HL-60 (cell line): Measurements from ENCODE around the gene PC.
A peak's percentile ranks its signal among the peaks of the same experiment; 100 is the strongest.

ENCODE experiments used
- DNase-seq, 2 experiments: peaks; one replicate each; pipeline ENCODE4 v3.0.0-alpha.2; 2010 to 2020; ENCODE audit warnings: low read depth in 1 of 2, low spot score in 1 of 2
- H3K27ac ChIP-seq: fragments of 250-450 bp; sonication (Bioruptor Pico); replicated peaks from 2 replicates; pipeline ENCODE4 v1.5.1; 2020; ENCODE audit warnings: mild to moderate bottlenecking, moderate library complexity
- H3K27me3 ChIP-seq: fragments of 250-450 bp; sonication (Bioruptor Pico); 2 replicates; pipeline ENCODE4 v1.5.1; 2021; ENCODE audit warnings: mild to moderate bottlenecking, moderate library complexity; ENCODE audit not compliant: insufficient read depth, poor library complexity, severe bottlenecking
- H3K4me3 ChIP-seq: replicated peaks from 2 replicates; pipeline ENCODE4 v1.5.1; 2011; ENCODE audit warnings: mild to moderate bottlenecking, control low read depth, low read length; ENCODE audit not compliant: insufficient read depth
- GABPA ChIP-seq: IDR thresholded peaks from 2 replicates; pipeline ENCODE4 v1.6.1; 2012; ENCODE audit warnings: low read depth
- POLR2AphosphoS5 ChIP-seq: IDR thresholded peaks from 2 replicates; pipeline ENCODE4 v1.6.1; 2012; ENCODE audit warnings: low read depth
- REST ChIP-seq: IDR thresholded peaks from 2 replicates; pipeline ENCODE4 v1.6.1; 2012; ENCODE audit warnings: low read depth; ENCODE audit not compliant: insufficient replicate concordance
- SPI1 ChIP-seq: IDR thresholded peaks from 2 replicates; pipeline ENCODE4 v1.6.1; 2012; ENCODE audit warnings: low read depth, mild to moderate bottlenecking, borderline replicate concordance
- TF ChIP-seq, protein P1 (sequence below): IDR thresholded peaks from one replicate; pipeline ENCODE4 v1.5.1; 2011; ENCODE audit warnings: low read length, control low read depth, inconsistent platforms; ENCODE audit not compliant: insufficient read depth

The PC gene

DNA sequence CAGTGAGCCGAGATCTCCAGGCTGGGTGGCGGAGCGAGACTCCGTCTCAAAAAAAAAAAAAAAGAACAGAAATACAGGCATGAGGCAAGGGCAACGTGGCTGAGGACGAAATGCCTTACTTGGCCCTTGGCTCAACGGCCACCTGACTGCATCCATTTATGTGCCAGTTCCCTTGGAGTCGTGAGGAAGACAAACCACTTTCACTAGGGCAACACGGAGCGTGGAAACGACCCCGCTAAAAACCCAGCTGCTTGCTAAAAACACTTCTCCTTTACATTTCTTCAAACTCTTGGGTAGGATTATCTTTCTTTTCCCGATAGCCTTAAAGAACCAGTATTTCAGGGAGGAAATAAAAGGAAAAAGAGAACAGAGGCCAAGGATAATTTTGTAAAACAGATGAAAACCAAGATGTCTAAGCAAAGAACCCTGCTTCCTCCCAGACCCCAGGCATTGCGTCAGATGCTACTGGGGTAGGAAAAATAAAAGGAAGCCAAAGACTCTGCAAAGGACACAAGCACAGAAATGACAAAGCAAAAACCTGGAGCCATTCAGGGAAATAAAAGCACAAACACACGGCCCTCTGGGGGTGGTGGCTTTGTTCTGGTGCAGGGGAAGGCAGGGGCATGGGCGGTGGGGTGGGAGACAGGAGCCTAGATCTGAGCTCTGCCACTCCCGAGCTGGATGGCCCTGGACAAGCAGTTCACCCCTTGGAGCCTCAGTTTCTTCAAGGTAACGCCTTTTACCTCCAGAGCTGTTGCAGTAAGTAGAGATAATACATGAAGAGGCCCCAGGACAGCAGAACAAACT is 37.0 kb downstream of the PC start:
- peak; percentile 10 to 64 for DNase-seq
- TF ChIP-seq GABPA (no peak), SPI1 (peak; percentile 36; the same call in 1 of the 2 replicates)
- Histone ChIP-seq H3K4me3 (no peak overlapping the region), H3K27me3 (no peaks in the 10 kb centered on the region), H3K27ac (peak overlapping the region; percentile 36)

GRCh38 chr11:66919923-66920322 is 38.3 kb downstream of the PC start:
- no peak for TF ChIP-seq GABPA
- TF ChIP-seq SPI1, result no peak
- Histone ChIP-seq H3K27me3 (no peaks in the 10 kb centered on the region), H3K27ac (no peak overlapping the region), H3K4me3 (no peak overlapping the region)
- no peak for DNase-seq

DNA sequence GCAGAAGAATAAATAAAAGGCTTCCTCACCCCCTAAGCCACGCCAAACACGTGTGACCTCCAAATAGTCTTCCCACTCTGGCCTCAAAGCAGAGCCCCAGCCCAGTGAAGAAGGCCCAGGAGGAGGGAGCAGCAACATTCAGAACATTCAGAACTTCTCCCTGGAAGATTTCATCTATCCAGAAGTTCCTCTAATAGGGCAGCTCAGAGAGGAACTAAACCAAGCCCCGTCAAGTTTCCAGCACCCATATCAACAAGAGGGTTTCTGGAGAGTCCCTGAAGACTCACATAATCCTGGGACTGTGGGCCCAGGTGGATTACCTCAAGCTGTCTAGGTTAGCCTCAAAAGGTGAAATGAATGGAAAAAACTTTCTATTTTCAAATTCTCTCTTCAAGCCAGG is 39.4 kb downstream of the PC start:
- no peaks in the 10 kb centered on the region for H3K27me3 ChIP-seq
- no peak for DNase-seq
- H3K4me3 ChIP-seq, result no peak overlapping the region
- H3K27ac ChIP-seq, result no peak overlapping the region
- TF ChIP-seq POLR2AphosphoS5 (no peak), REST (no peak), GABPA (no peak), SPI1 (no peak)
- TF ChIP-seq, protein P1, sequence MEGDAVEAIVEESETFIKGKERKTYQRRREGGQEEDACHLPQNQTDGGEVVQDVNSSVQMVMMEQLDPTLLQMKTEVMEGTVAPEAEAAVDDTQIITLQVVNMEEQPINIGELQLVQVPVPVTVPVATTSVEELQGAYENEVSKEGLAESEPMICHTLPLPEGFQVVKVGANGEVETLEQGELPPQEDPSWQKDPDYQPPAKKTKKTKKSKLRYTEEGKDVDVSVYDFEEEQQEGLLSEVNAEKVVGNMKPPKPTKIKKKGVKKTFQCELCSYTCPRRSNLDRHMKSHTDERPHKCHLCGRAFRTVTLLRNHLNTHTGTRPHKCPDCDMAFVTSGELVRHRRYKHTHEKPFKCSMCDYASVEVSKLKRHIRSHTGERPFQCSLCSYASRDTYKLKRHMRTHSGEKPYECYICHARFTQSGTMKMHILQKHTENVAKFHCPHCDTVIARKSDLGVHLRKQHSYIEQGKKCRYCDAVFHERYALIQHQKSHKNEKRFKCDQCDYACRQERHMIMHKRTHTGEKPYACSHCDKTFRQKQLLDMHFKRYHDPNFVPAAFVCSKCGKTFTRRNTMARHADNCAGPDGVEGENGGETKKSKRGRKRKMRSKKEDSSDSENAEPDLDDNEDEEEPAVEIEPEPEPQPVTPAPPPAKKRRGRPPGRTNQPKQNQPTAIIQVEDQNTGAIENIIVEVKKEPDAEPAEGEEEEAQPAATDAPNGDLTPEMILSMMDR, result no peak

DNA sequence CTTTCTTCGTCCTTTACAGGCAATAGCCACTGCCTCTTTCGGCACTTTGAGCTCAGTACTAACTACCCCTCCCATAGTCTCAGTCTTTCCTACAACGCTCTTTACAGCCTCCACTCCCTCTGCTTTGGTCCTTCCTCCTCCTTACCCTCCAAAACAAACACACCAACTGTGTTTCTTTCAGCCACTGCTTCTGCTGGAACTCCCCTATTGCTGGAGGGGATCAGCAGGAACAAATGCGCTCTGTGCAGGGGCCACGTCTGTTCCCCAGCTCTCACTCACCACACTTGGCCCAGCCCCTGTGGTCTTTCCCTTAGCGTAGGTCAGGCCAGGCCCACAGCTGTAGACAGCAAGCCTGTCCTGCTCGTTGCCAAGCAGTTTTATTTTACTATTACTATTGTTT is 42.3 kb downstream of the PC start:
- Histone ChIP-seq H3K4me3 (no peak overlapping the region), H3K27me3 (no peaks in the 10 kb centered on the region), H3K27ac (no peak overlapping the region)
- TF ChIP-seq REST (no peak), SPI1 (no peak), POLR2AphosphoS5 (no peak), GABPA (no peak)
- TF ChIP-seq, protein P1, result no peak
- no peak for DNase-seq
